CD4-positive, CD25-positive, alpha-beta regulatory T cell (primary cell): Measurements from ENCODE around the gene CDH12. TPM values are rescaled to one million over a fixed set of nuclear protein-coding genes. Genes with fewer than 3 reads are reported as not detected.

ENCODE experiments used
- ATAC-seq, 2 donors: fragments of 150-1000 bp; cut with Tn5 transposase; one replicate each; pipeline ENCODE4 v1.10.0; 2021; ENCODE audit warnings: low read depth in 2 of 2, moderate number of reproducible peaks in 2 of 2, moderate library complexity in 1 of 2
- DNase-seq, 3 donors: peaks; one replicate each; pipeline versions ENCODE4 v3.0.0 to v3.0.0-alpha.2; 2012 to 2022; ENCODE audit warnings: mixed read lengths in 1 of 3
- H3K27ac ChIP-seq: one replicate; pipeline ENCODE4 v1.7.0; 2013; ENCODE audit warnings: mild to moderate bottlenecking, low read length; ENCODE audit not compliant: insufficient read depth, poor library complexity, severe bottlenecking
- H3K27me3 ChIP-seq: one replicate; pipeline ENCODE4 v1.7.0; 2013; ENCODE audit warnings: low read length; ENCODE audit not compliant: control insufficient read depth, insufficient read depth
- H3K36me3 ChIP-seq: one replicate; pipeline ENCODE4 v1.7.0; 2013; ENCODE audit warnings: mild to moderate bottlenecking, low read length, moderate library complexity; ENCODE audit not compliant: control insufficient read depth, insufficient read depth
- H3K4me1 ChIP-seq: 2 replicates; pipeline ENCODE4 v1.7.0; 2013; ENCODE audit warnings: mild to moderate bottlenecking, low read length; ENCODE audit not compliant: insufficient read depth, control insufficient read depth, poor library complexity, severe bottlenecking
- H3K4me3 ChIP-seq: one replicate; pipeline ENCODE4 v1.7.0; 2013; ENCODE audit warnings: low read depth, mild to moderate bottlenecking, low read length, moderate library complexity
- H3K9me3 ChIP-seq, 2 experiments: 1 replicate in 1 of 2; 2 replicates in 1 of 2; pipeline ENCODE4 v1.7.0; 2013; ENCODE audit warnings: low read length in 2 of 2, mild to moderate bottlenecking in 1 of 2, moderate library complexity in 1 of 2; ENCODE audit not compliant: control insufficient read depth in 2 of 2
- H3K27ac Mint-ChIP-seq, 3 donors: one replicate each; pipeline ENCODE4 v1.8.0; 2020 to 2022; ENCODE audit warnings: mild to moderate bottlenecking in 3 of 3, mixed read lengths in 3 of 3, moderate library complexity in 2 of 3
- H3K27me3 Mint-ChIP-seq: one replicate; pipeline ENCODE4 v1.8.0; 2022; ENCODE audit warnings: mild to moderate bottlenecking, mixed read lengths
- H3K36me3 Mint-ChIP-seq: one replicate; pipeline ENCODE4 v1.8.0; 2020; ENCODE audit warnings: mixed read lengths
- H3K4me1 Mint-ChIP-seq, 4 donors: one replicate each; pipeline ENCODE4 v1.8.0; 2020 to 2022; ENCODE audit warnings: mixed read lengths in 4 of 4, mild to moderate bottlenecking in 1 of 4
- H3K4me3 Mint-ChIP-seq, 4 donors: one replicate each; pipeline ENCODE4 v1.8.0; 2020 to 2022; ENCODE audit warnings: mild to moderate bottlenecking in 4 of 4, mixed read lengths in 4 of 4, moderate library complexity in 3 of 4
- H3K9me3 Mint-ChIP-seq, 7 donors: one replicate each; pipeline ENCODE4 v1.8.0; 2020 to 2022; ENCODE audit warnings: mixed read lengths in 7 of 7, mild to moderate bottlenecking in 3 of 7, moderate library complexity in 2 of 7
- polyA plus RNA-seq, 4 donors: library from polyadenylated mRNA; unstranded; fragments of 300-500 nt; fragmentation: Illumina TruSeq; gene quantifications; one replicate each; pipeline ENCODE4 v1.2.3, GENCODE V29; 2021
- total RNA-seq: library from RNA; stranded (reverse); gene quantifications from one replicate; pipeline ENCODE4 v1.2.3, GENCODE V29; 2022

Gene CDH12
- total and polyA plus RNA-seq, 5 donors from 2014 or later, result not detected

DNA sequence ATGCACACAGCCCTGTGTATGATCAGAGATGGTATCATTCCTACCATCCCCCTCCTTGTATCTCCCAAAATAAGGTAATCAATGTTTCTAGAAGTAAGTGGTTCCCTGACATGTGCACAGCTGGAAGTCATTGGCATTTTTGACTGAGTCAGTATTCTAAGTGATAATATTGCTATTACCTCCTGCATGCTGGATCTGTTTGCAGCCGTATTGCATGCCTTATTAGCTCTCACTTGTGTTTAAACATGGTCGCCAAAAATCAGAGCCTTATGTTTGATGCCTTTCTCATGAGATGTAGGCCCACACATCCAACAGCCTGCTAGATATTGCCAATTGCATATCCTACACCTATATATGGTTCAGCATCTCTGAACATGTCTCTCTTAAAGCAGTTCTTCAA lies 254.3 kb downstream of the CDH12 start:
- ATAC-seq (no peak), DNase-seq (no peak)
- Histone ChIP-seq H3K27me3 (no peaks in the 10 kb centered on the region), H3K4me1 (no peaks in the 10 kb centered on the region), H3K27ac (no peak overlapping the region), H3K4me3 (no peak overlapping the region), H3K9me3 (peaks cover 4 to 7% of the 10 kb centered on the region in 2 experiments), H3K36me3 (no peaks in the 10 kb centered on the region)
- Mint-ChIP-seq H3K27me3 (no peaks in the 10 kb centered on the region), H3K27ac (no peak overlapping the region), H3K4me3 (no peak overlapping the region), H3K4me1 (no peaks in the 10 kb centered on the region), H3K36me3 (no peaks in the 10 kb centered on the region), H3K9me3 (peaks cover 0 to 37% (median 5%) of the 10 kb centered on the region in 7 donors)

DNA sequence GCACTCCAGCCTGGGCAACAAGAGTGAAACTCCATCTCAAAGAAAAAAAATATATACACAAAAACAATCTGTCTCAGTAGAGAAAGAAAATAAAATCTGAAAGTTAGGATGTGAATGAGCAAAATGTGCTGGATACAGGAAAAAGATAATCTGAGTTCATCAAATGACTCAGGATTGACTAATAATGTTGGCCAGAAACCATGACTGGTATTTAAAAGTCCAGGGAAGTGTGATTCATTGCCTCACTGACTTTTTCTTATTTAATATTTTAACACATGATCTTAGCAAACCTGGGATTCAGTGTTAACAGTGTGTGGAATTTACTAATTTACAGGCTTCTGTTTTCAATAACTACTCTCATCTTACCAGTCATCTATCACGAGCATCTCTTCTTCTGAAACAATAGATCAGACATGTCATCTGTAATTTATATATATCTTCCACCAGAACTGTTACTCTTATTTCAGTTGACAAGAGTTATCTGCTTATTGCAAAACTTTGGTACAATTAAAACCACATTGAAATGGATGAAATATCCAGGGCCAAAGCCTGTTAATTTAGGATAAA lies 256.7 kb downstream of the CDH12 start:
- Histone ChIP-seq H3K4me1 (no peaks in the 10 kb centered on the region), H3K27me3 (no peaks in the 10 kb centered on the region), H3K36me3 (no peaks in the 10 kb centered on the region), H3K27ac (no peak overlapping the region), H3K9me3 (peaks cover 4 to 7% of the 10 kb centered on the region in 2 experiments), H3K4me3 (no peak overlapping the region)
- Mint-ChIP-seq H3K36me3 (no peaks in the 10 kb centered on the region), H3K27me3 (no peaks in the 10 kb centered on the region), H3K9me3 (peaks cover 0 to 35% (median 4%) of the 10 kb centered on the region in 7 donors), H3K27ac (no peak overlapping the region), H3K4me1 (peaks cover 0 to 5% (median 0%) of the 10 kb centered on the region in 4 donors), H3K4me3 (no peak overlapping the region)
- DNase-seq (no peak), ATAC-seq (no peak)

DNA sequence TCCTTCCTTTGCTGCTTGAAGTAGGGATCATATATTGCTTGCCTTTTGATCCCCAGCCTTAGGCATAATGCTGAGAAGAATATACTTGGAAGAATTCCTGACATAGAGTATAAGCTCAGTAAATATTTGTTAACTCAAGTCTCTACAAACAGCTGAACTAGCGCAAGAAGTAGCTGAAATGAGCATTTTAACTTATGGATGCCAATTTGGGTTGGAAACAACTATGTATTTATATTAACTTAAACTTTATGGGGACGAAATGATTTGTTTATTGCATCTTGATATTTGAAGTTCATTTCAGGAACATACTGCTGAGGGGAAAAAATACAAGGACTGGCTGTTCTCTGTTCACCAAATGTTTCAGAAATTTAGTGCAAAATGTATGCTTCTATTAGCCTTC lies 258.7 kb downstream of the CDH12 start:
- Mint-ChIP-seq H3K36me3 (no peaks in the 10 kb centered on the region), H3K27ac (no peak overlapping the region), H3K4me1 (peaks cover 0 to 5% (median 0%) of the 10 kb centered on the region in 4 donors), H3K27me3 (no peaks in the 10 kb centered on the region), H3K4me3 (no peak overlapping the region), H3K9me3 (peaks cover 3 to 38% (median 6%) of the 10 kb centered on the region in 7 donors)
- ATAC-seq (no peak), DNase-seq (no peak)
- no peaks in the 10 kb centered on the region for H3K36me3 ChIP-seq
- H3K27me3 ChIP-seq, result no peaks in the 10 kb centered on the region
- H3K9me3 ChIP-seq, result peaks cover 4 to 7% of the 10 kb centered on the region in 2 experiments
- no peak overlapping the region for H3K27ac ChIP-seq
- no peak overlapping the region for H3K4me3 ChIP-seq
- no peaks in the 10 kb centered on the region for H3K4me1 ChIP-seq

DNA sequence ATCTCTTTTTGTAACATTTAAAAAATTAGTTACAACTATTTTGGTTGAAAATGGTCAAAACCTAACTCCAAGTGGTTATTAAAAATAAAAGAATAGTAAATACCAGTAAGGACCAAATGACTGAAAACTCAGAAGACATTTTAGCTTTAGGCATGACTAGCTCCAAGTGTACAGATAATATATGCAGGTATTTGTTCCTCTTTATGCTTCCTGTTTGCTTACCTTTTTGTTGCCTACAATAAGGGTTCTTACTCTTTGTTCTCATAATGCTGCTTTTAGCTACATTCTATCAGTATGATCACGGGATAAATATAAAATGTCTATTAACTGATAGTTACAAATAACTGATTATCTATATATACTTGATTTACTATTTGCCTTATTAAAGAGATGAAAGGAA lies 259.6 kb downstream of the CDH12 start:
- Histone ChIP-seq H3K27ac (no peak overlapping the region), H3K36me3 (no peaks in the 10 kb centered on the region), H3K27me3 (no peaks in the 10 kb centered on the region), H3K4me1 (no peaks in the 10 kb centered on the region), H3K9me3 (peaks cover 4 to 7% of the 10 kb centered on the region in 2 experiments), H3K4me3 (no peak overlapping the region)
- ATAC-seq (no peak), DNase-seq (no peak)
- no peaks in the 10 kb centered on the region for H3K27me3 Mint-ChIP-seq
- no peak overlapping the region for H3K27ac Mint-ChIP-seq
- no peak overlapping the region for H3K4me3 Mint-ChIP-seq
- H3K4me1 Mint-ChIP-seq, result peaks cover 0 to 5% (median 0%) of the 10 kb centered on the region in 4 donors
- peaks cover 3 to 34% (median 6%) of the 10 kb centered on the region in 7 donors for H3K9me3 Mint-ChIP-seq
- H3K36me3 Mint-ChIP-seq, result no peaks in the 10 kb centered on the region

DNA sequence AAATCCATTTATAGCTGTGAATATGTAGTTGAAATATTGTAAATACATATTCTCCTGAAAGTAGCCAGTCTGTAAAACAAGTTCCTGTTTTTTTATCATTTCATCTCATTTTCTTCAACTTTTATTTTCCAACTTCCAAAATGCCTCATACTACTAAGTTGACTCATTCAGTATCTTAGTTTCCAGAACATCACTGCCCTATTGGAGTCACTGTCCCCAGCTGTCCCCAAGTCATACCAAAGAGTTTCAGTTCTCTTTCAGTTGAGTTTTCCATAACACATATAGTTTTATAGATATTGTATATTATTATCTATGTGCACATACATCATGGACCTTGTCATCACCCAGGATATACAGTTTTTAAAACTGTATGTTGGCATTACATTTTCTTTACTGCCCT lies 261.7 kb downstream of the CDH12 start:
- Histone ChIP-seq H3K4me3 (no peak overlapping the region), H3K4me1 (no peaks in the 10 kb centered on the region), H3K36me3 (no peaks in the 10 kb centered on the region), H3K9me3 (peaks cover 4 to 7% of the 10 kb centered on the region in 2 experiments), H3K27me3 (no peaks in the 10 kb centered on the region), H3K27ac (no peak overlapping the region)
- ATAC-seq, result no peak
- Mint-ChIP-seq H3K4me1 (peaks cover 0 to 5% (median 0%) of the 10 kb centered on the region in 4 donors), H3K27me3 (no peaks in the 10 kb centered on the region), H3K27ac (no peak overlapping the region), H3K9me3 (peaks cover 6 to 26% (median 10%) of the 10 kb centered on the region in 7 donors), H3K4me3 (no peak overlapping the region), H3K36me3 (no peaks in the 10 kb centered on the region)
- DNase-seq, result no peak

DNA sequence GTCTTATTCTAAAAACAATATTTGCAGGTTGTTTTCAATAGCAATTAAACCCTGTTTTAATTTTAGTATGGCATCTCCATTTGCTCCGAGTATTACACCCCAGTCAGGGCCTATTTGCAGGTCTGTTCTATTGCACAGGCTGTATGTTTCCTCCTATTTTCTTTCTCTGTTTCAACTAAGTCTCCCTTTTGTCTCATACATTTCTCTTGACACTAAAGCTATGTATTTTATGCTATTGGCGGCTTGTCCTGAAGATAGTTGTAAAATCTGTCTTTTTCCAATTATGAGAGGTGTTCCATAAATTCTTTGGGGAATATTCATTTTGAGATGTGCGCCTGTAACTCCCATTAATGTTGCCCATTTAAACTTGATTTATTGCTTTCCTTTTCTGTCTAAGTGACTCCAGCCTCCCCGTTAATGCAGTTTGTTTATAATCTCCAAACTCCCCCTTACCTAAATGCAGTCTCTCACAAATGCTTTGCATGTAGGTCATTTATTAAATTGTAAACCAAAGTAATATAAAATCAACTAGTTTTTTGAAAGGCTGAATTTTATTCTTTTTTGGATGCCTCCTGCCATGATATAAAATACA lies 262.4 kb downstream of the CDH12 start:
- Histone ChIP-seq H3K27ac (no peak overlapping the region), H3K9me3 (peaks cover 4 to 7% of the 10 kb centered on the region in 2 experiments), H3K4me3 (no peak overlapping the region), H3K4me1 (no peaks in the 10 kb centered on the region), H3K36me3 (no peaks in the 10 kb centered on the region), H3K27me3 (no peaks in the 10 kb centered on the region)
- ATAC-seq (no peak), DNase-seq (no peak)
- Mint-ChIP-seq H3K4me3 (no peak overlapping the region), H3K9me3 (peaks cover 6 to 24% (median 10%) of the 10 kb centered on the region in 7 donors), H3K27ac (no peak overlapping the region), H3K36me3 (no peaks in the 10 kb centered on the region), H3K27me3 (no peaks in the 10 kb centered on the region), H3K4me1 (peaks cover 0 to 5% (median 0%) of the 10 kb centered on the region in 4 donors)

DNA sequence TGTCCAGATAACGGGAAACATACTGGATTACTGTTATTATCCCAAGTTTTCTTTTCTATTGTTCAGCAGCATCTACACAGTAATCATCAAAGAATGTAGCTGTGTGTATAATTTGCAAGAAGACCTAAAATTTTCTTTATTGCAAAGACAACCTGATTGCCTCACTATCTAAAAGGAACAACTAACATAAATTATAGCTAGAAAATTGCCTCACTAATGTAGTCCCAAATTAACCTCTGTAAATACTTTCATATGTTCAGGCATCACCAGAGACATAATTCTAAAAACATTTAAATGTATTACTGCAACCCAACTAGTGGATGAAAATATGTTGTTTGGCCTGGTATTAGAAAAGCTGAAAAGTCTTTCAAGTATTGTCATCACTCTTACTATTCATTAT lies 275.4 kb downstream of the CDH12 start:
- Histone ChIP-seq H3K4me3 (no peak overlapping the region), H3K27me3 (no peaks in the 10 kb centered on the region), H3K9me3 (peaks cover 2 to 20% of the 10 kb centered on the region in 2 experiments), H3K36me3 (no peaks in the 10 kb centered on the region), H3K4me1 (no peaks in the 10 kb centered on the region), H3K27ac (no peak overlapping the region)
- Mint-ChIP-seq H3K36me3 (no peaks in the 10 kb centered on the region), H3K27me3 (no peaks in the 10 kb centered on the region), H3K4me3 (no peak overlapping the region), H3K4me1 (no peaks in the 10 kb centered on the region), H3K27ac (no peak overlapping the region), H3K9me3 (peaks cover 4 to 21% (median 9%) of the 10 kb centered on the region in 7 donors)
- no peak for DNase-seq
- no peak for ATAC-seq

DNA sequence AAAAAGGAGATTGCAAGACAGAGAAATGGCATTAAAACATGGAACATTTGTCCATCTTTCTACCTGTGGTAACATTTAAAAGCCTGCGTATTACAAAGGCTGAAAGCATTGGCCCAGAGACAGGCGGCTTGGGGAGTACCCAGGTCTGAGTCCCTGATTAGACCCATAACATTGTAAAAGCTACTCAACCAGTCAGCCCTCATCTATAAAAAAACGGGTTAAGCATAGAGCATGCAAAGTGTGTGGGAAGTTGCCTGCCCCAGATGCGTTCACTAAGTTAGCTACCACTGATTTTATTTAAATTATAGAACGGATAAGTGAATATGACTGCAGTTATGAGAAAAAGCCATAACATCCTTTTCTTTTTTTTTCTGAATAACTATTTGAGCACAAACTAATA lies 276.1 kb downstream of the CDH12 start:
- DNase-seq (no peak), ATAC-seq (no peak)
- no peak overlapping the region for H3K4me3 ChIP-seq
- no peaks in the 10 kb centered on the region for H3K27me3 Mint-ChIP-seq
- H3K9me3 Mint-ChIP-seq, result peaks cover 4 to 21% (median 9%) of the 10 kb centered on the region in 7 donors
- H3K4me3 Mint-ChIP-seq, result no peak overlapping the region
- no peaks in the 10 kb centered on the region for H3K36me3 ChIP-seq
- no peak overlapping the region for H3K27ac Mint-ChIP-seq
- peaks cover 2 to 20% of the 10 kb centered on the region in 2 experiments for H3K9me3 ChIP-seq
- no peaks in the 10 kb centered on the region for H3K4me1 ChIP-seq
- H3K27ac ChIP-seq, result no peak overlapping the region
- H3K4me1 Mint-ChIP-seq, result no peaks in the 10 kb centered on the region
- H3K36me3 Mint-ChIP-seq, result no peaks in the 10 kb centered on the region
- H3K27me3 ChIP-seq, result no peaks in the 10 kb centered on the region
